ENCODE data around the gene ZFP90. TPM values are rescaled to one million over a fixed set of nuclear protein-coding genes. Genes with fewer than 3 reads are reported as not detected.
"Not testable (repeated sequence)": the region's sequence is repeated elsewhere in the genome, so short reads cannot be mapped to it uniquely, and the experiment has no call there.

The ZFP90 gene
- polyA plus RNA-seq, 2 donors = 4.2 to 4.6 TPM

DNA sequence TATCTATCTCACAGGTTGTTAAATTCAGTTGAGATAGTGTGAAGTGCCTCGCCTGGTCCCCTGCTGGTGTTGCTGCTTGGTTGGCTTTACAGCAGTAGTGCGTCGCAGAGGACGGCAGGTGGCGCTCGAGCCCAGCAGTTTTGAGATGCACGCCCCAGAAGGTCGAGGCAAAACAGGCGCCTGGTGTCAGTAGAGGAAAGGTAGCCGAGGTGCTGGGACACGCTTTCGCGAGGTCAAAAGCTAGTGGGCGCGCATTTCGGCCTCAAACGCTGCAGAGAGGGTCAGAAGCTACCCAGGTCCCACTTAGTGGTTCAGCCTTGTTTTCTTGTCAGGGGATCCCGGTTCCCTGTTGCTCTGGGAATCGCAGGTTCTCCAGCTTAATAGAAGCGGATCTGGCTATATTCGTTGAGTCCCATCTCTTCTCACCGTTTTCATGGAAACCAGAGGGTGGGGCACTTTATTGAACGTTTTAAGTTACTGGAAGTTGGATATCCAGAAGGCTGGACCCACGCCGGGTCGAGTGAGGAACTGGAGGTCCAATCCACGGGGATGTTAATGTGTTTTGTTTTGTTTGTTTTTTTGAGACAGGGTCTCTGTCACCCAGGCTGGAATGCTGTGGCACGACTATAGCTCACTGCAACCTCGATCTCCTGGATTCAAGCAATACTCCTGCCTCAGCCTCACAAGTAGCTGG, 10.3 kb upstream of the ZFP90 start:
- Histone ChIP-seq H3K36me3 (ENCODE audit: control insufficient read depth in 2 of 2, insufficient read depth in 2 of 2, low read length in 1 of 2) (no peaks in the 10 kb centered on the region), H3K4me1 (ENCODE audit: control insufficient read depth in 2 of 2, insufficient read depth in 2 of 2, low read length in 1 of 2) (no peaks in the 10 kb centered on the region), H3K9me3 (ENCODE audit: control insufficient read depth in 2 of 2, insufficient read depth in 1 of 2, low read depth in 1 of 2, low read length in 1 of 2) (no peaks in the 10 kb centered on the region), H3K4me3 (ENCODE audit: low read depth in 1 of 2, low read length in 2 of 2) (no peak overlapping the region), H3K27ac (ENCODE audit: low read depth in 2 of 2, low read length in 1 of 2) (no peak overlapping the region), H3K27me3 (ENCODE audit: control insufficient read depth in 1 of 2, insufficient read depth in 2 of 2, low read length in 2 of 2) (no peaks in the 10 kb centered on the region)
- 14 to 15% methylated on average over 29 of the region's 29 CpGs for WGBS, 2 donors

DNA sequence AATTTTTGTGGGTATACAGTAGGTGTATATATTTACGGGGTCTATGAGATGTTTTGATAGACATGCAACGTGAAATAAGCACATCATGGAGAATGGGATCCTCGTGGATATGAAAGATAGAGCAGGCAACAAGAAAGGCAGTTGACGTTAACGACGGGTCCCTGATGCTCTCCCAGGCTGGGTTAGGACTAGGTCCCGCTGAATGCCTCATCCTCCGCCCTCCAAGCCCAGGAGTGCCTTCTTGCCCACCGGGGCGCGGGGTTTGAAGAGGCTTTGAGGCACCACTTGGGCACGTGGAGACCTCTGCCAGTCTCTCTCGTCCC, 9.5 kb upstream of the ZFP90 start:
- WGBS, 2 donors = 17 to 21% methylated on average over 13 of the region's 13 CpGs
- no peaks in the 10 kb centered on the region for H3K27me3 ChIP-seq (ENCODE audit: control insufficient read depth in 1 of 2, insufficient read depth in 2 of 2, low read length in 2 of 2)
- H3K4me3 ChIP-seq (ENCODE audit: low read depth in 1 of 2, low read length in 2 of 2) = peak overlapping the region; percentile 71 to 90
- H3K4me1 ChIP-seq (ENCODE audit: control insufficient read depth in 2 of 2, insufficient read depth in 2 of 2, low read length in 1 of 2) = no peaks in the 10 kb centered on the region
- no peaks in the 10 kb centered on the region for H3K9me3 ChIP-seq (ENCODE audit: control insufficient read depth in 2 of 2, insufficient read depth in 1 of 2, low read depth in 1 of 2, low read length in 1 of 2)
- peak overlapping the region in 1 of 2 donors; percentile 36 for H3K27ac ChIP-seq (ENCODE audit: low read depth in 2 of 2, low read length in 1 of 2)
- no peaks in the 10 kb centered on the region for H3K36me3 ChIP-seq (ENCODE audit: control insufficient read depth in 2 of 2, insufficient read depth in 2 of 2, low read length in 1 of 2)

DNA sequence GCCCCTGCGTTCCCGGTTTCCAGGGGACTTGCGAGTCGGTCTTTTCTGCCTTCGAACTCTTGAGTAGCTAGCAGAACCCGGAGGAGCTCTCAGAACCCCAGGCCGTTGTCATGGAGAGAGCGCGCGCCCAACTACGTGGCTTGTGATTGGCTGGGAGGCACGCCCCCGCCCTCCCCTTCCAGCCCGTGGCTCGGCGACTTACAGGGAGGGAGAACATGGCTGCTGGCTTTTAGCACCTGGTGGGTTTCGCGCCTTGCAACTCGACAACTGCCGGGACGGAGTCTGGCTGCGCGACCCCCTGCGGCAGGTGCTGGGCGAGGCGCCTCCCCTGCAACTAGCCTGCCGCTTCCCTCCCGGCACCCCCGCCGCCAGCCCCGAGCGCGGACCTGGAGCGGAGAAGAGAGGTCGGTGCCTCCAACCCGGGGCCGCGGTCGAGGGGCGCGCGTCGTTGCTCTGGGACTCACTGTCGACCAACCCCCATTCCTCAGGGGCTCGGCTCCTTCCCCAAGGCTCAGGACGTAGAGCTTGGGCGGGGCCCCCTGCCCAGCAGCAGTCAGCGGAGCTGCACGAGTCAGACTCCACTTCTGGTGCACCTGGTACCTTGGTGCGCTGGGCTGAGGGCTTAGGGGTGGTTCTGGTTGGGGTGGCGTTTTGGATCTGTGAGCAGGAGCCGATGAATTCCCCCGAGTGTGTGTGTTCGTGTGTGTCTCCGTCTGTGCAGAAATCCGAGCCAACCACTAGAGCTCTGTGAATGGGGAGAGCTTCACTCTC, 9.0 kb upstream of the ZFP90 start:
- H3K9me3 ChIP-seq (ENCODE audit: control insufficient read depth in 2 of 2, insufficient read depth in 1 of 2, low read depth in 1 of 2, low read length in 1 of 2) = no peaks in the 10 kb centered on the region
- WGBS, 2 donors = 0 to 1% methylated on average over 54 to 56 of the region's 56 CpGs
- H3K36me3 ChIP-seq (ENCODE audit: control insufficient read depth in 2 of 2, insufficient read depth in 2 of 2, low read length in 1 of 2) = no peaks in the 10 kb centered on the region
- H3K27me3 ChIP-seq (ENCODE audit: control insufficient read depth in 1 of 2, insufficient read depth in 2 of 2, low read length in 2 of 2) = no peaks in the 10 kb centered on the region
- H3K4me3 ChIP-seq (ENCODE audit: low read depth in 1 of 2, low read length in 2 of 2) = peak overlapping the region; percentile 71 to 90
- H3K27ac ChIP-seq (ENCODE audit: low read depth in 2 of 2, low read length in 1 of 2) = peak overlapping the region in 1 of 2 donors; percentile 47
- no peaks in the 10 kb centered on the region for H3K4me1 ChIP-seq (ENCODE audit: control insufficient read depth in 2 of 2, insufficient read depth in 2 of 2, low read length in 1 of 2)

GRCh38 chr16:68533937-68534336, 5.2 kb upstream of the ZFP90 start:
- H3K36me3 ChIP-seq (ENCODE audit: control insufficient read depth in 2 of 2, insufficient read depth in 2 of 2, low read length in 1 of 2) = peaks cover 0 to 3% of the 10 kb centered on the region in 2 donors
- no peak overlapping the region for H3K4me3 ChIP-seq (ENCODE audit: low read depth in 1 of 2, low read length in 2 of 2)
- no peaks in the 10 kb centered on the region for H3K9me3 ChIP-seq (ENCODE audit: control insufficient read depth in 2 of 2, insufficient read depth in 1 of 2, low read depth in 1 of 2, low read length in 1 of 2)
- H3K4me1 ChIP-seq (ENCODE audit: control insufficient read depth in 2 of 2, insufficient read depth in 2 of 2, low read length in 1 of 2) = no peaks in the 10 kb centered on the region
- H3K27me3 ChIP-seq (ENCODE audit: control insufficient read depth in 1 of 2, insufficient read depth in 2 of 2, low read length in 2 of 2) = no peaks in the 10 kb centered on the region
- H3K27ac ChIP-seq (ENCODE audit: low read depth in 2 of 2, low read length in 1 of 2) = no peak overlapping the region
- WGBS, 2 donors = 95 to 99% methylated on average over 5 of the region's 5 CpGs

GRCh38 chr16:68535331-68535730, 3.8 kb upstream of the ZFP90 start:
- no peak overlapping the region for H3K27ac ChIP-seq (ENCODE audit: low read depth in 2 of 2, low read length in 1 of 2)
- peaks cover 0 to 3% of the 10 kb centered on the region in 2 donors for H3K36me3 ChIP-seq (ENCODE audit: control insufficient read depth in 2 of 2, insufficient read depth in 2 of 2, low read length in 1 of 2)
- no peak overlapping the region for H3K4me3 ChIP-seq (ENCODE audit: low read depth in 1 of 2, low read length in 2 of 2)
- H3K9me3 ChIP-seq (ENCODE audit: control insufficient read depth in 2 of 2, insufficient read depth in 1 of 2, low read depth in 1 of 2, low read length in 1 of 2) = no peaks in the 10 kb centered on the region
- WGBS, 2 donors = 64 to 70% methylated on average over 1 of the region's 1 CpG
- H3K27me3 ChIP-seq (ENCODE audit: control insufficient read depth in 1 of 2, insufficient read depth in 2 of 2, low read length in 2 of 2) = no peaks in the 10 kb centered on the region
- no peaks in the 10 kb centered on the region for H3K4me1 ChIP-seq (ENCODE audit: control insufficient read depth in 2 of 2, insufficient read depth in 2 of 2, low read length in 1 of 2)

GRCh38 chr16:68539711-68540239, 684 bp downstream of the ZFP90 start:
- peak overlapping the region; percentile 40 to 62 for H3K27ac ChIP-seq (ENCODE audit: low read depth in 2 of 2, low read length in 1 of 2)
- no peaks in the 10 kb centered on the region for H3K9me3 ChIP-seq (ENCODE audit: control insufficient read depth in 2 of 2, insufficient read depth in 1 of 2, low read depth in 1 of 2, low read length in 1 of 2)
- WGBS, 2 donors = 1 to 2% methylated on average over 17 to 19 of the region's 19 CpGs
- peak overlapping the region; percentile 83 to 86 for H3K4me3 ChIP-seq (ENCODE audit: low read depth in 1 of 2, low read length in 2 of 2)
- no peaks in the 10 kb centered on the region for H3K4me1 ChIP-seq (ENCODE audit: control insufficient read depth in 2 of 2, insufficient read depth in 2 of 2, low read length in 1 of 2)
- H3K36me3 ChIP-seq (ENCODE audit: control insufficient read depth in 2 of 2, insufficient read depth in 2 of 2, low read length in 1 of 2) = peaks cover 2 to 3% of the 10 kb centered on the region in 2 donors
- no peaks in the 10 kb centered on the region for H3K27me3 ChIP-seq (ENCODE audit: control insufficient read depth in 1 of 2, insufficient read depth in 2 of 2, low read length in 2 of 2)

GRCh38 chr16:68548947-68549346, 9.9 kb downstream of the ZFP90 start:
- Histone ChIP-seq H3K9me3 (ENCODE audit: control insufficient read depth in 2 of 2, insufficient read depth in 1 of 2, low read depth in 1 of 2, low read length in 1 of 2) (peaks cover 8 to 17% of the 10 kb centered on the region in 2 donors), H3K27ac (ENCODE audit: low read depth in 2 of 2, low read length in 1 of 2) (no peak overlapping the region), H3K4me1 (ENCODE audit: control insufficient read depth in 2 of 2, insufficient read depth in 2 of 2, low read length in 1 of 2) (no peaks in the 10 kb centered on the region), H3K4me3 (ENCODE audit: low read depth in 1 of 2, low read length in 2 of 2) (no peak overlapping the region), H3K27me3 (ENCODE audit: control insufficient read depth in 1 of 2, insufficient read depth in 2 of 2, low read length in 2 of 2) (no peaks in the 10 kb centered on the region), H3K36me3 (ENCODE audit: control insufficient read depth in 2 of 2, insufficient read depth in 2 of 2, low read length in 1 of 2) (peaks cover 6% of the 10 kb centered on the region in 2 donors)
- whole genome bisulfite sequencing, 2 donors = 87 to 93% methylated on average over 4 of the region's 4 CpGs

DNA sequence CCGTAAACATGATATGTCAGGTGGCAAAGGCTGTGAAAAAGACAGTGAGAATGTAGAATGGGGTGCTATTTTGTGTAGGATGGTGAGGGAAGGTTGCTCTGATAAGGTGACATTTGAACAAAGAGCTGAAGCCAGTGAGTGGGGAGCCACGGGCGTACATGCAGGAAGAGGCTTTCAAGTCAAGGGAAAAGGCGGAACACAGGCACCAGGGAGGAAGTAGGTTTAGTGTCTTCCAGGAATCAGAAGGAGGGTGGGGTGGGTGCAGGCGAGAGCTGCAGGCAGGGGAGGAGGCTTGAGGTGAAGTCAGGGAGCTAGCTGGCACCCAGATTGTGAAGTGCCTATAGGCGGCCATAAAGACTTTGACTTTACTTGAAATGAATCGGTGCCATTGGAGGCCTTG, 14.1 kb downstream of the ZFP90 start:
- no peaks in the 10 kb centered on the region for H3K27me3 ChIP-seq (ENCODE audit: control insufficient read depth in 1 of 2, insufficient read depth in 2 of 2, low read length in 2 of 2)
- 92 to 96% methylated on average over 7 of the region's 7 CpGs for WGBS, 2 donors
- H3K36me3 ChIP-seq (ENCODE audit: control insufficient read depth in 2 of 2, insufficient read depth in 2 of 2, low read length in 1 of 2) = peaks cover 10 to 20% of the 10 kb centered on the region in 2 donors
- no peaks in the 10 kb centered on the region for H3K4me1 ChIP-seq (ENCODE audit: control insufficient read depth in 2 of 2, insufficient read depth in 2 of 2, low read length in 1 of 2)
- no peak overlapping the region for H3K4me3 ChIP-seq (ENCODE audit: low read depth in 1 of 2, low read length in 2 of 2)
- no peak overlapping the region for H3K27ac ChIP-seq (ENCODE audit: low read depth in 2 of 2, low read length in 1 of 2)
- H3K9me3 ChIP-seq (ENCODE audit: control insufficient read depth in 2 of 2, insufficient read depth in 1 of 2, low read depth in 1 of 2, low read length in 1 of 2) = peaks cover 12 to 45% of the 10 kb centered on the region in 2 donors

DNA sequence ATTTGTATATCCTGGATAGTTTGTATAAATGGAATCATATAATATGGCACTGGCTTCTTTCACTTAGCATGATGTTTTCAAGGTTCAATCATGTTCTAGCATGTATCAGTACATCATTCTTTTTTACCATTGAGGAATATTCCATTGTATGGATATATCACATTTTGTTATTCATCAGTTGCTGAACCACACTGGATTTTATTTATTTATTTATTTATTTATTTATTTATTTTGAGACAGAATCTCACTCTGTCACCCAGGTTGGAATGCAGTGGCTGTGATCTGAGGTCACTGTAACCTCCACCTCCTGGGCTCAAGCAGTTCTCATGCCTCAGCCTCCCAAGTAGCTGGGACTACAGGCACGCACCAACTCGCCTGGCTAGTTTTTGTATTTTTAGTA, 21.2 kb downstream of the ZFP90 start:
- not testable (repeated sequence) for H3K27me3 ChIP-seq (ENCODE audit: control insufficient read depth in 1 of 2, insufficient read depth in 2 of 2, low read length in 2 of 2); H3K27ac ChIP-seq (ENCODE audit: low read depth in 2 of 2, low read length in 1 of 2); H3K4me1 ChIP-seq (ENCODE audit: control insufficient read depth in 2 of 2, insufficient read depth in 2 of 2, low read length in 1 of 2); H3K4me3 ChIP-seq (ENCODE audit: low read depth in 1 of 2, low read length in 2 of 2)
- Histone ChIP-seq H3K9me3 (ENCODE audit: control insufficient read depth in 2 of 2, insufficient read depth in 1 of 2, low read depth in 1 of 2, low read length in 1 of 2) (peaks cover 22 to 40% of the 10 kb centered on the region in 2 donors), H3K36me3 (ENCODE audit: control insufficient read depth in 2 of 2, insufficient read depth in 2 of 2, low read length in 1 of 2) (peaks cover 18 to 34% of the 10 kb centered on the region in 2 donors)
- 97 to 98% methylated on average over 2 of the region's 2 CpGs for WGBS, 2 donors
